Vagina (tissue), 2 donors: ENCODE data around the gene SOS1.

Experiments used
- CTCF ChIP-seq, 3 experiments: fragments of 450-650 bp in 2 of 3; fragments of 200-600 bp in 1 of 3; sonication (generic) in 1 of 3; IDR thresholded peaks; one replicate each; pipeline ENCODE4 v1.5.1; 2017 to 2019; ENCODE audit warnings: antibody characterized with exemption in 3 of 3, mild to moderate bottlenecking in 2 of 3, moderate library complexity in 2 of 3
- POLR2A ChIP-seq, 2 donors: fragments of 450-650 bp; IDR thresholded peaks; one replicate each; pipeline ENCODE4 v1.6.1; 2017; ENCODE audit warnings: antibody characterized with exemption in 2 of 2, mild to moderate bottlenecking in 2 of 2, moderate library complexity in 2 of 2
- POLR2AphosphoS5 ChIP-seq, 2 donors: sonication (generic); formaldehyde crosslinking; IDR thresholded peaks; one replicate each; pipeline ENCODE4 v1.9.0; 2017; ENCODE audit warnings: antibody characterized with exemption in 2 of 2, mild to moderate bottlenecking in 2 of 2, low read depth in 1 of 2; ENCODE audit not compliant: insufficient read depth in 1 of 2

- TF ChIP-seq CTCF (IDR thresholded peaks at IDR 0.05) (no peak), POLR2A (IDR thresholded peaks at IDR 0.05) (no peak), POLR2AphosphoS5 (IDR thresholded peaks at IDR 0.05; ENCODE audit: insufficient read depth in 1 of 2, low read depth in 1 of 2) (no peak)
These were observed 147.6 kb downstream of the SOS1 start for GRCh38 chr2:38973266-38973665.
